HG03064 (cell line): ENCODE measurements around the gene KDM2A.

Experiments used
- ATAC-seq: cut with Tn5 transposase; IDR thresholded peaks from one replicate; pipeline ENCODE4 v1.9.1; 2021; ENCODE audit warnings: low read depth; ENCODE audit not compliant: unreplicated experiment

KDM2A gene

DNA sequence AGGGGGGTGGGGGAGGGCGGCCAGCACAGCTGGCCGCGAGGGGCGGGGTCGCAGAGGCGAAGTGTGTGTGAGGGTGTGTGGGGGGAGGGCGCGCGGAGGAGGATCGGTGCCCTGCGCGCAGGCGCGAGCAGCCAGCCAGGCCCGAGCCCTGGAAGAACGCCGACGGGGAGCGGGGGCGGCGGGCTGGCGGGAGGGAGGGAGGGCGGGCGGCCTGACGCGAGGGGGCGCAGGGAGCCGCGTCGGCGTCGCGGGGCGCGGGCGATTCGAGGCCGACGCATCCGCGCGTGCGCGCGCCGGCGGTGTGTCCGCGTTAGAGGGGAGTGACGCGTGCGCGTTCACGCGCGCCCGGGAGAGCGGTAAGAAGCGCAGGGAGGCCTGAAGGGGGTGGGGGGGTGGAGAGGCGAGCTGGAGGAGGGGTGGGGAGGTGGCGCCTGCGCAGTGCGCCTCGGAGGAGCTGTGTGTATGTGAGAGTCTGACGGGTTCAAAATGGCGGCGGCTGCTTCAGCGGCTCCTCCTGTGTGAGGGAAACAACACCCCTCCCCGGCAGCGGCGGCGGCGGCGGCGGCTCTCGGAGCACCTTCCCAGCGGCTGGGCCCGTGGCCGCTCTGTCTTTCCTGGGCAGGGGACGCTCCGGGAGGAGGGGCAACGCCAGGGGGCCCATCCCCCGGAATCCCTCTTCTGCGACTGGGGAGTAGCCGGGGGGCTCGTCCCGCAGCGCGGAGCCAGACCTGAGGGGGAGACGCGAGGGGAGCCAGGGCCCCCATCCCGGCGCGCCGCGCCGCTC, at the start of gene KDM2A:
TSS of gene KDM2A (plus strand) at position 463 of the 784 bp plus-strand sequence. CDS start 2,054 bp downstream, outside the sequence.
- peak; percentile 46 for ATAC-seq

DNA sequence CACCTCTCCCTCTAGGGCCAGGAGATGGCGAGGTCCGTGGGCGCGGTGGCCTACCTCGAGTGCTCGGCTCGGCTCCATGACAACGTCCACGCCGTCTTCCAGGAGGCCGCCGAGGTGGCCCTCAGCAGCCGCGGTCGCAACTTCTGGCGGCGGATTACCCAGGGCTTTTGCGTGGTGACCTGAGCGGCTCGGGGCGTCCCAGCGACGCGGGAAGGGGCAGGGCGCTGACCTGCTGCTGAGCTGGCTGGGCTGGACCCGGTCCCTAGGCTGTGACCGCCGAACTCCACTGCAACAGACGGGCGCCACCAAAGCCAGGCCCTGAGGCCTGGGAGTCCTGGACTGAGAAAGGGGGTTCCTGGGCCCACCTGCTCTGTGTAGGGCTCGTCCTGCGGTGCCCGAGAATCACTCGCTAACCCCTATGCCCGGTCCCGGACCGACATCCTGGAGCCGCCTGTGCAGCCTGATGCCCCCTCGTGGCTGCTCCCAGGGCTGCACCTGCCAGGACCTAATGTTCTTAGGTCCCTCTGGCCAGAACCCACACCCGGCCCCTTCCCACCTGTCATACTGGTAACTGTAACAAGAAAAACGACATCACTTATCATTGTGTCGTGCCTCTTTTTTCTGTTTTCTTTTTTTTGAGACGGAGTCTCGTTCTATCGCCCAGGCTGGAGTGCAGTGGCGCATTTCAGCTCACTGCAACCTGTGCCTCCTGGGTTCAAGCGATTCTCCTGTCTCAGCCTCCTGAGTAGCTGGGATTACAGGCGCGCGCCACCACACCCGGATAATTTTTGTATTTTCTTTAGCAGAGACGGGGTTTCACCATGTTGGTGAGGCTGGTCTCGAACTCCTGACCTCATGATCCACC, 47.4 kb upstream of the KDM2A start:
- no peak for ATAC-seq

GRCh38 chr11:67072295-67072694, 46.8 kb upstream of the KDM2A start:
- ATAC-seq, result no peak

GRCh38 chr11:67073908-67074307, 45.2 kb upstream of the KDM2A start:
- ATAC-seq, result no peak

- ATAC-seq, result no peak
These were observed 42.9 kb upstream of the KDM2A start for GRCh38 chr11:67076202-67076601.

GRCh38 chr11:67079065-67079705, 39.9 kb upstream of the KDM2A start:
- ATAC-seq, result no peak

DNA sequence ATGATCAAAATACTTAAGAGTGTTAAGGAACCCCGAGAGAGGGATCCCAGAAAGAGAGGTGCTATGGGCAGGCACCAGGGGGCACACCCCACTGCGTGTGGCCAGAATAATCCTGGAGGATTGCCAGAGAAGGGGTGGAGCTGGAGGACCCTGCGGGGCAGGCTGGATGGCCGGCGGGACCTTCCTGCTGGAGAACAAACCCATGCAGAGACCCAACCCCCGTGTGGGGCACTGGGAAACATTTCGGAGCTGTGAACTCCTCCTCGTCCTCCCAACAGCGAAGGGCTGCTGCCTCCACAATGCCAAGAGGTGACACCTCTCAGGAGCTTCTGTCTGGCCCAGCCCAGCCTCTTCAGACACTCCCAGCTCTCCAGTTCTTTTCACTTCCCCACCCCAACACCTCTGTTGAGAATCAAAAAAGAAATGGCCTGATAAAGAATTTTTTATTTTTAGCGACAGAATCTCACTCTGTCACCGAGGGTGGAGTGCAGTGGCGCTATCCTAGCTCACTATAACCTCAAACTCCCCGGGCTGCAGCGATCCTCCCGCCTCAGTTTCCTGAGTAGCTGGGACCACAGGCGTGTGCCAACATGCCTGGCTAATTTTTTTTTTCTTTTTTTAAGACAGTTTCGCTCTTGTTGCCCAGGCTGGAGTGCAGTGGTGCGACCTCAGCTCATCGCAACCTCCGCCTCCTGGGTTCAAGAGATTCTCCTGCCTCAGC, 36.8 kb upstream of the KDM2A start:
- ATAC-seq, result no peak

DNA sequence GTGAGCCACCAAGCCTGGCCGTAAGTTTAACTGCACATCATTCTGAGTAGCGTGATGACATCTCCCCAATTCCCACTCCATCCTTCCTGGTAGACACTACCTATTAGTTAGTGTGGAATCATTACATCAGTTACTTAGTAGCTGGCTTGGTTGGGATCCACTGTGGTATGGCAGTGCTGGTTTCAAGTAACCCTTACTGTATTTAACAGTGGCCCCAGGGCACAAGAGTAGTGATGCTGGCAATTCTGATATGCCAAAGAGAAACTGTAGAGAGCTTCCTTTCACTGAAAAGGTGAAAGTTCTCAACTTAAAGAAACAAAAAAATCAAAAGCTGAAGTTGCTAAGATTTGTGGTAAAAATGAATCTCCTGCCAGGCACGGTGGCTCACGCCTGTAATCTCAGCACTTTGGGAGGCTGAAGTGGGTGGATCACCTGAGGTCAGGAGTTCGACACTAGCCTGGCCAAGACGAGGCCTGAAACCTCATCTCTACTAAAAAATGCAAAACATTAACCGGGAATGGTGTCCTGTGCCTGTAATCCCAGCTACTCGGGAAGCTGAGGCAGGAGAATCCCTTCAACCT, 35.2 kb upstream of the KDM2A start:
- ATAC-seq, result no peak

DNA sequence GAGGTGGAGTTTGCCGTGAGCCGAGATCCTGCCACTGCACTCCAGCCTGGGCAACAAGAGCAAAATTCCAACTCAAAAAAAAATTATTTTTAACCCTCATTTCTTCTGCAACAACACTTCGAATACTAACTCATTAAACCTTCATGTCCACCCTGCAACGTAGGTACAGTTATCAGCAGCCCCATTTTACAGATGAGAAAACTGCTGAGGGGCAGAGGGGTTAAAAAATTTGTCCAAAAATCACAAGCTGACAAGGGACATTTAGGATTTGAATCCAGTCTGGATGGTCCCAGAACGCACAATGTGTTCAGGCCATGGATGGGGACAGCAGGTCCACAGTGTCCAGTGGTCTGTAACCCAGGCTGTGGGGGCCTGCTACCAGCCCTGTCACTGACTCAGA, 33.4 kb upstream of the KDM2A start:
- ATAC-seq, result no peak

DNA sequence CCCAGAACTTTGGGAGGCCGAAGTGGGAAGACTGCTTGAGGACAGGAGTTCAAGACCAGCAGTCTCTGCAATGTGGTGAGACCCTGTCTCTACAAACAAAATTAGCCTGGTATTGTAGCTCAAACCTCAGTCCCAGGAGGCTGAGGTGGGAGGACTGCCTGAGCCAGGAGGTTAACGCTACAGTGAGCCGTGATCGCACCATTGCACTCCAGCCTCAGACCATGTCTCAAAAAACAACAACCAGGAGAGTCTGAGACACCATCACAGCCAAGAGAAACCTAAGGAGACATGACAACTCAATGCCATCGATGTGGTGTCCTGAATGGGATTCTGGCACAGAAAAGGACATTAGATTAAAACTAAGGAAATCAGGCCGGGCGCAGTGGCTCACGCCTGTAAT, 28.3 kb upstream of the KDM2A start:
- ATAC-seq, result no peak

GRCh38 chr11:67095214-67095507, 23.9 kb upstream of the KDM2A start:
- ATAC-seq, result no peak

DNA sequence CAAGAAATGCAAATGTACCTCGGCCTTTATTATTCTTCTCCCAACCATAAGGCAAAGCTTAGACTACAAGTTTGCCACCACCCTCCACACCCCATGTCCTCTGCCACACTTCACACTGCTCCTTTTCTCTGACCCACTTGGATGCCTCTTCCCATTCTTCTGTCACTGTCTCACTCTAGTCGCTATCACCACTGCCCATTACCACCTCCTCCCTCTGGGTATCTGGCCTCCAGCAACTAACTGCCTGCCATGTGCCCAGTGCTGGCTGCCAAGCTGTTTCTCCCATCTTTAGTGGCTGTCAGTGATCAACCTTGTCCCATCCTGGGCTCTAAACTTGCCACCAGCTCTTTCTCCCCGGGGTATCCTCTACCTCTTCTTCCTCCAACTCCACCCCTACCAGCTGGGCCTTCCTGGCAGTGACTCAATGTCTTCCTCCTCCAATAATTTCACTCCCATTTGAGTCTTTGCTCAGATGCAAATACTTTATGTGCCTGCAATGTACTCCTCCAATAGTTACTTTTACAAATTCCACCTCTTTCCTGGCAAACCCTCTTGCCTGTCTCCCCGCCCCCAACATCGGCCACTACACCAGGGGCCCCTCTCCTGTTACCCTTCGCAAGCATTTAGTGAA, 20.1 kb upstream of the KDM2A start:
- ATAC-seq, result no peak

GRCh38 chr11:67099831-67100324, 19.2 kb upstream of the KDM2A start:
- no peak for ATAC-seq

GRCh38 chr11:67102664-67103063, 16.4 kb upstream of the KDM2A start:
- ATAC-seq, result no peak

GRCh38 chr11:67105964-67106363, 13.1 kb upstream of the KDM2A start:
- no peak for ATAC-seq

DNA sequence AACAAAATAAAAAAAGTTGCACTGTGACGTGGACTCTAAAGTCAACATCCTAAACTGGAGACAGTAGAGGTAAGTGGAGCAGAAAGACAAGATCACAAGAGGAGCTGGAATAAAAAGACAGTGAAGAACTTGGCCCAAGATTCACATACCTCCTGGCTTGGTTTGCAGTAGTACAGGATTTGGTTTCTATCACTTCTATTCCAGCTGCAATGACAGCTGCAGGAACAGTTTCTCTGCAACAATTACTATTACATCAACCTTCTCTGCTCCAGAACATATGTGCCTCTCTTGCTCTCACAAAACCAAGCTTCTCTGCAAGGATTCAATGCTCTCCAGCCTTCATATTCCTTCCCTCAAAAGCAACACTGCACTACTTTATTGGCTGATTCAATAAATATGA, 7.8 kb upstream of the KDM2A start:
- no peak for ATAC-seq

DNA sequence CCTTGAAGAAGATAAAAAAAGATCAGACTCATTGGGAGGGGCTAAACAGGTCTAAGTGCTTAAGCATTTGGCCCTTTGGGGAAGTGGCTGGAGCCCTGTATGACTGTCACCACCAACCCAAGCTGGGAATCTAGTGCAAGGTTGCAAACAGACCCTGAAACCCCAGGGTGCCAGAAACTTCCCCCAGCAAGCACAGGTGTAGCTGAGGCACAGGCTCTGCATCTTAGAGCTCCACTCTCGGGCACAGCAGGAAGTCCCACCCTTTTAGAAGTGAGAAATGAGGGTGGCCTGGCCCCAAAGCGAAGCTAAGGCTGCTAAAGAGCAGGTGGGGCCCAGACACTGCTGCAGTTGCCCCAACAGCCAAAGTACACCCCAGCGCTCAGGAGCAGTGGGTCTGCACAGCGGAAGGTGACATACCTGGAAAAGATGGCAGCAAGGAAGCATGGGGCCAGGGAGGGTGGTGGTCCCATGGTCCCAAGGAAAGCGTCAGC, 5.8 kb upstream of the KDM2A start:
- no peak for ATAC-seq

DNA sequence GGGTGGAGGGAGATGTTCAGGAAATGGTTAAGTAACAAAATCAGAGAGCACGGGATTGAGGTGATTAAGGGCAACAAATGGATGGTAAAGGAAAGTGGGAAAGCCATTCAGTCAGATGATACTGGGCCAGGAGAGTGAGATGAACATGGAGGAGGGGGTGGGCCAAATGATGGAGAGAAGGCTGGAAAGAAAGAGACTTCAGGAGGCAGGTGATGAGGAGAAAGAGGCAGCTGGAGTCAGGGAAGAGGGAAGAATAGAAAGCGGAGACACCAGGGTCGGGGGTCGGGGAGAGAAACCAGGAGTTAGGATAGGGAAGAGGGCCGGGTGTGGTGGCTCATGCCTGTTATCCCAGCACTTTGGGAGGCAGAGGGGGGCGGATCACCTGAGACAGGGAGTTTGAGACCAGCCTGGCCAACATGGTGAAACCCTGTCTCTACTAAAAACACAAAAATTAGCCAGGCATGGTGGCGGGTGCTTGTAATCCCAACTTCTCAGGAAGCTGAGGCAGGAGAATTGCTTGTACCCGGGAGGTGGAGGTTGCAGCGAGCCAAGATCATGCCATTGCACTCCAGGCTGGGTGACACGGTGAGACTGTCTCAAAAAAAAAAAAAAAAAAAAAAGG, 4.7 kb upstream of the KDM2A start:
- no peak for ATAC-seq

DNA sequence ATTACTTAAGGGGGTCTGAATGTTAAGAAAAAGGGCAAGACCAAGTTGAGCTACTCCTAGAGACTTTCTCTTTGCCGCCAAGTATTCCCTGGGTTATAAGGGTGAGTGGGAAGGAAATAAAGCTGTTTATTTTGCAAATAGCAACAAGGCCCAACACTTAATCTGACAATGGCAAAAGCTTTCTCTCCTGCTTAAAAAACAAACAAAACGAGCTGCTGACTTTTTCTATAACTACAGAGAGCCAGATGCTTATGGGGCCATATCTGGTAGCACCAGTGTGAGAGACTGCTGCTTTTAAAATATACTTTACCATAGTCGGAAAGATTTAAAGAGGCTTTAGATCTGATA, 2.3 kb upstream of the KDM2A start:
- ATAC-seq, result no peak
